GM19351 (cell line): ENCODE data around the gene TMEM69.
"Not testable (repeated sequence)": the region's sequence is repeated elsewhere in the genome, so short reads cannot be mapped to it uniquely, and the experiment has no call there.

Experiments used
- ATAC-seq: cut with Tn5 transposase; IDR thresholded peaks from one replicate; pipeline ENCODE4 v1.9.1; 2021; ENCODE audit warnings: mild to moderate bottlenecking, moderate library complexity; ENCODE audit not compliant: unreplicated experiment

The TMEM69 gene

GRCh38 chr1:45687754-45688740 lies at the start of gene TMEM69:
Gene TMEM69, plus strand, starts transcription at chr1:45688181. Its CDS starts 2,888 bp downstream, at chr1:45691069.
- no peak for ATAC-seq

- ATAC-seq = no peak
Observed at GRCh38 chr1:45640293-45640692, 47.7 kb upstream of the TMEM69 start.

- ATAC-seq = no peak
Observed at GRCh38 chr1:45643321-45643720, 44.7 kb upstream of the TMEM69 start.

GRCh38 chr1:45643978-45644377 lies 44.0 kb upstream of the TMEM69 start:
- ATAC-seq = no peak

- no peak for ATAC-seq
Observed at GRCh38 chr1:45644661-45645060, 43.3 kb upstream of the TMEM69 start.

GRCh38 chr1:45647248-45648021 lies 40.5 kb upstream of the TMEM69 start:
- ATAC-seq = no peak

GRCh38 chr1:45654540-45655280 lies 33.3 kb upstream of the TMEM69 start:
- no peak for ATAC-seq

GRCh38 chr1:45656573-45657226 lies 31.3 kb upstream of the TMEM69 start:
- ATAC-seq = no peak

- ATAC-seq = no peak
Observed at GRCh38 chr1:45658171-45658570, 29.8 kb upstream of the TMEM69 start.

GRCh38 chr1:45659222-45659621 lies 28.8 kb upstream of the TMEM69 start:
- no peak for ATAC-seq

- ATAC-seq = no peak
Observed at GRCh38 chr1:45660336-45660735, 27.6 kb upstream of the TMEM69 start.

GRCh38 chr1:45666836-45667235 lies 21.1 kb upstream of the TMEM69 start:
- no peak for ATAC-seq

GRCh38 chr1:45667321-45668111 lies 20.5 kb upstream of the TMEM69 start:
- ATAC-seq = no peak

- ATAC-seq = no peak
Observed at GRCh38 chr1:45668526-45668925, 19.5 kb upstream of the TMEM69 start.

- ATAC-seq = no peak
Observed at GRCh38 chr1:45669379-45669778, 18.6 kb upstream of the TMEM69 start.

GRCh38 chr1:45669859-45670655 lies 17.9 kb upstream of the TMEM69 start:
- no peak for ATAC-seq

- no peak for ATAC-seq
Observed at GRCh38 chr1:45673956-45674355, 14.0 kb upstream of the TMEM69 start.

- no peak for ATAC-seq
Observed at GRCh38 chr1:45674478-45674877, 13.5 kb upstream of the TMEM69 start.

GRCh38 chr1:45676553-45676952 lies 11.4 kb upstream of the TMEM69 start:
- not testable (repeated sequence) for ATAC-seq
